Astrocyte (in vitro differentiated cells and primary cell): ENCODE measurements around the gene BMP6.

Source experiments
- CTCF ChIP-seq: IDR thresholded peaks from 2 replicates; pipeline ENCODE4 v1.5.1; 2011; ENCODE audit warnings: low read depth, mild to moderate bottlenecking, inconsistent platforms, low read length, moderate library complexity; ENCODE audit not compliant: insufficient read depth
- EZH2 ChIP-seq: IDR thresholded peaks from 2 replicates; pipeline ENCODE4 v1.6.1; 2012; ENCODE audit warnings: mild to moderate bottlenecking, low read length, inconsistent platforms; ENCODE audit not compliant: insufficient read depth

DNA sequence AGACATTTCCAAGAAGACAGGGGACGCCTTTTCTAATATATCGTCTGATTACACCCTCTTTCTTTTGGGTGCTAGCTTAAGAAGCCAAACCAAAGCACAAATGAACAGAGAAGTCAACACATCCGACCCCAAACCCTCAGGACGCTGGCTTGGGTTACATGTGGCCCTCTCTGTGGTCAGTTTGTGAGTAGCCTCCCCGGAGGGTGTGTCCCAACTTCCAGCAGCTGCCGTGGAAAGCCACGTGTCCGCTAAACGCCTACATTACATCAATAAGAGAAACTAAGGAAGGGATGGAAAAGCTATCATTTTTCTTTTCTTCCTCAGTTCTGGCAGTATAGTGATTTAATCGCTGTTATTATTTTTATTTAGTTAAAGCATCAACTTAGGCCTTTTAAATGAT, 487 bp upstream of the BMP6 start:
- TF ChIP-seq CTCF = no peak
- TF ChIP-seq EZH2 = no peak
